ENCODE measurements around the gene SLC26A4.

The SLC26A4 gene

DNA sequence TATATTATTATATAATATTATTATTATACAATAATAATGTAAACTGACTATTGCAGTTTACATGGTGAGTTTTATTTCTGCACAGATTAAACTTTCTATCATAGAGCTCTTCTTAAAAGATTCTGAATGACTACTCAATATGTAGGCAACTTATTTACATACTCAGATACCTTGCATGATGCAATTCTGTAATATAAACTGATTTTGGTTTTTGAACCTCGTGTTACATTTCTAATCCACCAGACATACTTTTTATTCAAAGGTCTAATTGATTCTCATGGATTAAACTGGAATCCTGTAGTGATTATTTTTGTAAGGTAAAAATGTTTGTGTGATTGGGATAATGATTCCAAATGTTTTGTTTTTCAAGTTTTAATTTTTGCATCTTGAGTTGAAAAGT, 19.9 kb downstream of the SLC26A4 start:
- no peaks in the 10 kb centered on the region for H3K27me3 Mint-ChIP-seq
- H3K4me1 Mint-ChIP-seq: peaks cover 13% of the 10 kb centered on the region
- no peaks in the 10 kb centered on the region for H3K36me3 Mint-ChIP-seq
- H3K27ac Mint-ChIP-seq: no peak overlapping the region
- H3K9me3 Mint-ChIP-seq: no peaks in the 10 kb centered on the region
- no peak overlapping the region for H3K4me3 Mint-ChIP-seq

DNA sequence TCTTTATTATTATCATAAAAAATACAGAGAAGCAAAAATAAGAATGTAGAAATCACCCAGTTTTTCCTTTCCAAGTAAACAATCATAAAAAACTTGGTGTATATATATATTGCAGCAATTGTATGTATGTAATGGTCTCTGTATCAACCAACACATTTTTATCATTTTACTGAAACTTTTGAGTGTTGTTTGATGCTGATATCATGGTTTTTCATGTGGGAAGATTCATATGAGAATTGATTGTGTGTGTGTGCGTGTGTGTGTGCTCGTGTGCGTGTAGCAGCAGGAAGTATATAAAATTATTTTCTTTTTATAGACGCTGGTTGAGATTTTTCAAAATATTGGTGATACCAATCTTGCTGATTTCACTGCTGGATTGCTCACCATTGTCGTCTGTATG, 22.3 kb downstream of the SLC26A4 start:
- Mint-ChIP-seq H3K36me3 (no peaks in the 10 kb centered on the region), H3K9me3 (no peaks in the 10 kb centered on the region), H3K27ac (no peak overlapping the region), H3K4me3 (no peak overlapping the region), H3K4me1 (peaks cover 13% of the 10 kb centered on the region), H3K27me3 (no peaks in the 10 kb centered on the region)

DNA sequence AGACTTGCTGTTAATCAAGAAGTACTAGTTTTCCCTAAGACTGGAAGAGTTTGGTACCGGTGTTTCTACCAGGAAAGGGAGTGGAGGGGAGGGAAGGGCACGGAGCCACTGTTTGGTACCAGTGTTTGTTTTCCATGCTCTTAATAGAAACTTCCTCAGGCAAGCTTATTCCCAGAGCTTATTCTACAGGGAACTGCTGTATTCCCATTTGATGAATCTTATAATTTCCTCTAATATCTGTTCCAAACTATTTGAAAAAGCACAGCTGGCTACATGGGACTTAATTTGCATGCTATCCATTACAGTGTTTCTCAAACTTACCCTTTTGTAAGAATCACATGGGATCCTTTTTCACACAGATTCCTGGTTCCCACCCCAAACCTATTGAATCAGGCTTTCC, 23.7 kb downstream of the SLC26A4 start:
- no peaks in the 10 kb centered on the region for H3K27me3 Mint-ChIP-seq
- H3K4me1 Mint-ChIP-seq: no peaks in the 10 kb centered on the region
- no peak overlapping the region for H3K27ac Mint-ChIP-seq
- no peaks in the 10 kb centered on the region for H3K9me3 Mint-ChIP-seq
- H3K4me3 Mint-ChIP-seq: no peak overlapping the region
- H3K36me3 Mint-ChIP-seq: no peaks in the 10 kb centered on the region

DNA sequence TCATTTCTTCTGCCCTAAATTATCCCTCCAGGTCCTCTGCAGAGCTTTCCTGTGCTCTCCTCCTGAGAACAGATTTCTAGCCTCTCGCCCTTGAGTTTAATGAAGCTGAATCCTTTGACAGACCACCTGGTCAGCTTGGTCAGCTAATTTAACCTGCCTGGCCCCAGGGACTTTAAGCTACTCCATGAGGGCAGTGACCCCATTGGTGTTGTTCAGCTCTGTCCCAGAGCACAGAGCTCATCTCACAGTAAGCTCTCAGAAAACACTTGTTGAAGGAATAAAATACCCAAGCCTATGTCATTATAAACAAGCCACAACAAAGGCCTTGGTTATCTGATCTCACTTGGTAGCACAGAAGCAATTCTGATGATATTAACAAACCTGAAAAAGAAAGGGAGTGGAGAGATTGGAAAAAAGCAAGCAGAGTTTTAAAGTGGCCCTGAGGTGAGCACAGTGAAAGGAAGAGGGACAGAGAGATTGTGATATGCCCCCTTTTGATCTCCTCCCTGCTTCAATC, 24.4 kb downstream of the SLC26A4 start:
- Mint-ChIP-seq H3K36me3 (no peaks in the 10 kb centered on the region), H3K27me3 (peaks cover under 1% of the 10 kb centered on the region), H3K27ac (no peak overlapping the region), H3K4me1 (no peaks in the 10 kb centered on the region), H3K9me3 (no peaks in the 10 kb centered on the region), H3K4me3 (no peak overlapping the region)

DNA sequence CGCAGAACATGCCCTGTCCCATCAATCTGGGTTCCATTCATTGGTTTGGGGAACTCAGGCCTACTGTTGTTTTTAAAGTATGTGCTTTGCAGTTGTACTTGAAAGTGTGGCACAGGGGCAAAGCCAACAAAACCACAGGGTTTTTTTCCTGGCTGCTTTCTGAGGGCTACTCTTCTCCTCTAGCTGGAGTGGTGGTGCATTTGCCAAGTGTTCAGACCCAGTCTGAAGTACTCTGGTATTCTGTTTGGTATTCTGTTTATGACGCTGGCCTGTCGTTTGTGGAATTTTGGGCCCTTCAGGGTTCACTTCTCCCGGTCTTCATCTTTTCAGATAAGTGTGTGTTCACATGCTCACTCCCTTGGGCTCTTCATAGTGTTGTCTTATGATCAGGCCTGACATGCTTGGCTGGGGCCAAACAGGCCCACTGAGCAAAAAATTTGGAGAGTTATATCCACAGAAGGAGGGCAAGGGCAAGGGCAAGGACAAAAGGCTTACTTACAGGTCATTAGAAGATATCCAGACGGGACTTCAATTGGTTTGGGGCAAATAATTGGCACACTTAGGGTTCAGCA, 26.3 kb downstream of the SLC26A4 start:
- no peak overlapping the region for H3K27ac Mint-ChIP-seq
- no peaks in the 10 kb centered on the region for H3K9me3 Mint-ChIP-seq
- H3K36me3 Mint-ChIP-seq: no peaks in the 10 kb centered on the region
- H3K27me3 Mint-ChIP-seq: peaks cover 4% of the 10 kb centered on the region
- H3K4me1 Mint-ChIP-seq: no peaks in the 10 kb centered on the region
- no peak overlapping the region for H3K4me3 Mint-ChIP-seq

DNA sequence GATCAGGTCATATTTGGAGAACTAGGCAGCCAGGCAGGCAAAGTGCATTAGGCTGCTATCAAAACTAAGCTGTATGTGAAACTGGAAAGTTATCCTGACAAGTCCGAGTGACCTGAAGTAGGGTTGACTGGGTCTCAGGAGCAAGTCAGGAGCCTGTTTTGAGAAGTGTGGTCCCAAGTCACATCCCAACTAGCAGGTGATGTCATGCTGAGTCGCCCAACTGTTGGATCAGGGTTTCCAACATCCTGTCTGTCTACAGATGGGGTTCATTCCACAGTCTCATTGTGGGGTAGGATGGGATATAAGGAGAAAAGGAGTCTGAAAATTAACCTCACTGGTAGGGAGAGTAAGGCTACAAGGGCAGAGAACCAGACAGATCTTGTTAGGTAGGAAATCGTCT, 27.0 kb downstream of the SLC26A4 start:
- Mint-ChIP-seq H3K4me3 (no peak overlapping the region), H3K36me3 (no peaks in the 10 kb centered on the region), H3K27ac (no peak overlapping the region), H3K4me1 (no peaks in the 10 kb centered on the region), H3K27me3 (peaks cover 6% of the 10 kb centered on the region), H3K9me3 (no peaks in the 10 kb centered on the region)

DNA sequence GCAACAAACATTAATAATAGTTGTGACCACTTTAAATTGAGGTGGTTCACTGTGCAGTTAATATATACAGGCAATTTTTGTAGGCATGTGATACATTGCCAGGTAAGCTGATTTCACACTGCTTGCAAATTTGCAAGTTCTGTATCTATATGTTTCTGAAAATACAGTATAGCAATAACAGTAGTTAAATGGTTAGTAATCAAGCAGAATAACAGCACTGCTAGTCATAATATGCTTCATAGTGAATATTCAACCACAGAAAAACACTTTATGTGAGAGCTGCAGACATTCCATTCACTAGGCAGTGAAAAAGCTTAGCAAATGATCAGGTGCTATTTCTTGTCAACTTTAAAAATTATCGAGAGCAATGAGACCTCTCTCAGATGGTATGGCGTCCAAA, 28.9 kb downstream of the SLC26A4 start:
- Mint-ChIP-seq H3K4me1 (no peaks in the 10 kb centered on the region), H3K36me3 (no peaks in the 10 kb centered on the region), H3K27me3 (peaks cover 7% of the 10 kb centered on the region), H3K27ac (no peak overlapping the region), H3K9me3 (no peaks in the 10 kb centered on the region), H3K4me3 (no peak overlapping the region)

DNA sequence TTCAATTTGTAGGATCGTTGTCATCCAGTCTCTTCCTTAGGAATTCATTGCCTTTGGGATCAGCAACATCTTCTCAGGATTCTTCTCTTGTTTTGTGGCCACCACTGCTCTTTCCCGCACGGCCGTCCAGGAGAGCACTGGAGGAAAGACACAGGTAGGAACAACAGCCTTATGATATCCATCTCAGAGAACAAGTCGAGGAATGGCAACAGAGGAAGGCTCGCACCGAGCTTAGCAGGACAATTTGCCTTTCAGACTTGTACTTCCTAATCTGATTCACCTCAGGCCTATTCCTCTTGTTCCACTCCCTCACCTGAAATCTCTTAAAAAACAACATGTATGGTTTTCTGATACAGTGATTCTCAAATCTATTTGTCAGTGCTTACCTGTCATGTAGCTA, 29.5 kb downstream of the SLC26A4 start:
- Mint-ChIP-seq H3K27ac (no peak overlapping the region), H3K4me3 (no peak overlapping the region), H3K27me3 (peaks cover 7% of the 10 kb centered on the region), H3K4me1 (no peaks in the 10 kb centered on the region), H3K36me3 (no peaks in the 10 kb centered on the region), H3K9me3 (no peaks in the 10 kb centered on the region)

DNA sequence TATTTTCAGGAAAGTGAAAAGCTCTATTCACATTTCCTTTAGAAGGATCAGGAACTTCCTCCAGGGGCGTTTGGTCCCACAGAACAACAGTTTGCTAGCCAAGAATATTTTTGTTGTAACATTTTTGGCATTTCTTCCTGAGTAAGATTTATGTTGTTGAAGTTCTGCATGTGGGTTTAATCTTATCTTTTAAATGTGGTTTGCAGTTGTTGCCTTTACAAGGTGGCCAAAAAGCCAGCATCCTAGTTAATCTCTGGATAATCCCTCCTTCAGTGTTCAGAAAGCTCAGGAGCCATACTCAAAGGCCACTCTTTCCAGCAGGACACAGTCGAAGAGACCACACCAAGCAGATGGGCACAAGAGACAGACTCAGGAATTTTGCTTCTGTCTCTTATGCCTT, 30.0 kb downstream of the SLC26A4 start:
- no peaks in the 10 kb centered on the region for H3K9me3 Mint-ChIP-seq
- H3K4me3 Mint-ChIP-seq: no peak overlapping the region
- no peaks in the 10 kb centered on the region for H3K4me1 Mint-ChIP-seq
- no peaks in the 10 kb centered on the region for H3K36me3 Mint-ChIP-seq
- no peak overlapping the region for H3K27ac Mint-ChIP-seq
- peaks cover 7% of the 10 kb centered on the region for H3K27me3 Mint-ChIP-seq

DNA sequence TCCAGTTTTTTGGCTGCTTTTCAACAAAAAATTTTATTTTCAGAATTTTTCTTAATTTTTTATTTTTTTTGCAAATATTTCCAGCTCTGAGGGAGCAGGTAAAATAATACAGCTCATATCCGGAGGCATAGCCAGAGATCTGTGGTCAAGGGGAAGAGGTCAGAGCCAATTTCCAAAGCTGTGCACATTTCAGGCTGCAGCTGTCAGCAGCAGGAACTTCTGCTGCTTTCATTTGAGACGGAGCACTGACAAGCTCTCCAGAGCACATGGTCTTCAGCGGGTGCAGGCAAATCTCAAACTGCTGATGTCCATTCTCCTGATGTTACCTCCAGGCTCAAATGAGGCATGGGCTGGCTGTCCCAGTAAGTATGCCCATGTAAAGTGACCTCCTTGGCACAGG, 31.1 kb downstream of the SLC26A4 start:
- peaks cover 7% of the 10 kb centered on the region for H3K27me3 Mint-ChIP-seq
- H3K9me3 Mint-ChIP-seq: no peaks in the 10 kb centered on the region
- H3K27ac Mint-ChIP-seq: no peak overlapping the region
- no peak overlapping the region for H3K4me3 Mint-ChIP-seq
- no peaks in the 10 kb centered on the region for H3K36me3 Mint-ChIP-seq
- H3K4me1 Mint-ChIP-seq: no peaks in the 10 kb centered on the region

DNA sequence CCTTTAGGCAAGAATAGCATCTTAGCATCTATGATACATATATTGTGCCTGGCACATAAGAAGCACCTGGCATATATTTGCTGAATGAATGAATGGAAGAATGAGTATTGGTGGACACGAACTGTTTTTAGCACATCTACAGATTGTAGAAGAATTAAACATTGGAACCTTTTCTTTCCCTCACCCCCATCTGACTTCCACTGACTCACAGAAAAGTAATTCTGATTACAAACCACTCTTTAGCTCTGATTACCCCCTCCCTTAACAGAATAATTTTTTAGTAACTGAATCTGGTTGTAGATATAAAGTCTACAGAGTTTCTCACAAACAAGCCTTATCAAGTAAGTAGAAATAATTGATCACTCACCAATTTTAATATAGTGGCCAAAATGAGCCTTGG, 31.9 kb downstream of the SLC26A4 start:
- Mint-ChIP-seq H3K9me3 (no peaks in the 10 kb centered on the region), H3K4me1 (no peaks in the 10 kb centered on the region), H3K27me3 (peaks cover 7% of the 10 kb centered on the region), H3K4me3 (no peak overlapping the region), H3K36me3 (no peaks in the 10 kb centered on the region), H3K27ac (no peak overlapping the region)

DNA sequence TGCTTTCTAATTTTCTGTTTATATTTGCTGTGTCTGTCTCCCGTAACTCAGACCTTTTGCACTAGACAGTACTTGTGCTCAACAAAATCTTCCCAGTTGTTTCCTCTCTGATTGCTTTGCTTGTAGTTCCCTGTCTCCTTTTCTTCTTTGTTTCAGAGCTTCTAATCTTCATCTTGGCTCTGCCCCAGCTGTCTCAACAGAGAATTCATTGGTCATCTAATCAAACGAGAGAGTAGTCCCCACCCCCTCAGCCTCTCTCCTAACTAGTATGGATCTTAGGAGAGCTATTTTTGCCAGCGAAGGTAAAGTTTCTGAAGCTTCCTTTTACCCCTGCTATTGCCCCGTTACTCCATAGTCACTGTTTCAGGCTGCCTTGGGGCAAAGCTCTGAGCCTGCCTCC, 32.8 kb downstream of the SLC26A4 start:
- H3K9me3 Mint-ChIP-seq: no peaks in the 10 kb centered on the region
- H3K27me3 Mint-ChIP-seq: peaks cover 7% of the 10 kb centered on the region
- no peak overlapping the region for H3K27ac Mint-ChIP-seq
- no peaks in the 10 kb centered on the region for H3K4me1 Mint-ChIP-seq
- no peak overlapping the region for H3K4me3 Mint-ChIP-seq
- H3K36me3 Mint-ChIP-seq: no peaks in the 10 kb centered on the region

DNA sequence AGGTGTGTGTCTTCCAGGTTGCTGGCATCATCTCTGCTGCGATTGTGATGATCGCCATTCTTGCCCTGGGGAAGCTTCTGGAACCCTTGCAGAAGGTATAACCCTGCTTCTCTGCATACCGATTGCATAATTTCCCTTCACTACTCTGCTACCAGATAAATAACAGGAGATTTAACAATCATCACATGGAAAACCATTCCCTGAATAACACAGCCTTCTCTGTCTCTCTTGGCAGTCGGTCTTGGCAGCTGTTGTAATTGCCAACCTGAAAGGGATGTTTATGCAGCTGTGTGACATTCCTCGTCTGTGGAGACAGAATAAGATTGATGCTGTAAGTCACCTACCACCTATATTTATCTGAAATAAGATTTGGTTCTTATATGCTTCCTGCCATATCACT, 33.8 kb downstream of the SLC26A4 start:
- H3K4me3 Mint-ChIP-seq: no peak overlapping the region
- no peaks in the 10 kb centered on the region for H3K36me3 Mint-ChIP-seq
- no peaks in the 10 kb centered on the region for H3K4me1 Mint-ChIP-seq
- H3K9me3 Mint-ChIP-seq: no peaks in the 10 kb centered on the region
- no peak overlapping the region for H3K27ac Mint-ChIP-seq
- peaks cover 7% of the 10 kb centered on the region for H3K27me3 Mint-ChIP-seq

DNA sequence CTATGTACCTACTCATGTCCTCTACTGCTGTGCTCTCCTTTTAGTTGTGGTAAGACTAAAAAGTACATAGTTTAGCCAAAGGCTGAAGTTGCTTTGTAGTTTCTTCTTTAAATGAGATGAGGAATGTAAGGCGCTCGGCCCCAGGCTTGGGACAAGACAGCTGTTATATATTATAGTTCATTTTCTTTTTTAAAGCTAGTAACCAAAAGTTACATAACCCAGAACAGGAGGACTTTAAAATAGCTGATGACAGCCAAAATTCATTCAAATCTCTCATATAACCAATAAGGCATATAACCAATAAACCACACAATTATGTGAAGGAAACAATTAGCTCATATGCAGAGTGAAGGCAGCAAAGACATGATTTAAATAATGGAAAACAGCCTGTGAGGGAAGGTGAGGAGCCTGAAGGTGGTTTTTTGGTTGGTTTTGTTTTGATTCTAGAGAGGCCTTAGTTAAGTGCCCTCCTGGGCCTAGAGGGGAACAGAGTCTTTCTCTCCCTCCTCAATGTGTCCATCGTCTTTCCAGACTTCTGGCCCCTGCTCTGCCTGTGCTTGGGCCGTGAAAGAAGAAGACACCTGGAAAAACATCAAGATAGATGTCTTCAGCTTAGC, 35.8 kb downstream of the SLC26A4 start:
- Mint-ChIP-seq H3K4me3 (no peak overlapping the region), H3K27me3 (peaks cover 3% of the 10 kb centered on the region), H3K4me1 (no peaks in the 10 kb centered on the region), H3K36me3 (no peaks in the 10 kb centered on the region), H3K9me3 (no peaks in the 10 kb centered on the region), H3K27ac (no peak overlapping the region)

DNA sequence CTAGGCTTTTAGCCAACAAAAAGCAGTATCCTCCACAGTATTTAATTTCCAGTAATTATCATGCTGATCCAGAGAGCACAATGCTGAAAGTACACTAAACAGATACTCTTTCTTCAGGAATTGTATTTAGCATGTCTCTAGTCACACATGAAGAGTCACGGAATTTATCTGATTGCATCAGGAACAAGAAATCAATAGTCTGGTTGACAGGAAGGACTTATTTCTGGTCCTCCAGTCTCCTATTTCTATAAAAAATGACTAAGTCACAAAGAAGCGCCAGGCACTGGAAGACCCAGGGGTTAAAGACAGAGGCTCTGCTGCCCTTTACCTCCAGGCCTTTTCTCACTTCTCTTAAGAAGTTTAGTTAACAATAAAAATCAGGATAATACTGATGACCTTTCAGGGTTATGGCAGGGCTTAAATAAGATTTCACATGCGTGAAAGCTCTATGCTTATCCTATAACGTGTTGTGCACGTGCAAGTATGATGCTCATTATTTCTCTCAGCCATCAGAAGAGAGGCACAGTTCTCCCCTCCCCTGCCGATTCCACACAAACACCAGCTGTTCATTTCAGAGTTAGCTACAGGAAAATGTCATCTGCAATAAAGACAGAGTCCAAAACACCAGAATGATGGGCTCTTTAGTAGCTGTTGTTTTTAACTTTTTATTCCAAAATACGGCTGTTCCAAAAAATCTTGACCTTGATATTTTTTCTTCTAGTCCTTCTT, 36.9 kb downstream of the SLC26A4 start:
- Mint-ChIP-seq H3K36me3 (no peaks in the 10 kb centered on the region), H3K27me3 (peaks cover 4% of the 10 kb centered on the region)

DNA sequence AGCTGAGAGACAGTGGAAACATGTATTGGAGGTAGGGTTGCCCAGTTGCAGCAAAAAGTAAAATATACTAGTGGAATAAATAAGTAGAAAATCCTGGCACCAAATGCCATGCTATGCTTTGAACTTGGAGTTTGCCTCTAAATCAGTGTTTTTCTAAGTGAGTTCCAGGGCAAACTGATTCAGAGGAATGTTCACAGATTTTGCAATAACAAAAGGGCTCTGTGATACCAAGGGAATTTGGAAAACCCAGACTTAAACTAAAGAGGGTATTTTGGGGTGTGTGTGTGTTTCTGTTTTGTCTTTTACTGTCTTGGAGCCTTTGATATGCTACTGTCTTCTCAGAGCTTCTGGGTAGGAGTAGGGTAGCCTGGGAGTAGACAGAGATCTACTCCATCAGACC, 39.9 kb downstream of the SLC26A4 start:
- H3K36me3 Mint-ChIP-seq: no peaks in the 10 kb centered on the region
- H3K4me3 Mint-ChIP-seq: no peak overlapping the region
- peaks cover 1% of the 10 kb centered on the region for H3K27me3 Mint-ChIP-seq
- H3K9me3 Mint-ChIP-seq: no peaks in the 10 kb centered on the region
- peaks cover 9% of the 10 kb centered on the region for H3K4me1 Mint-ChIP-seq
- no peak overlapping the region for H3K27ac Mint-ChIP-seq

More for the DNA sequence above, 36.9 kb downstream of the SLC26A4 start:
- Mint-ChIP-seq H3K4me3 (no peak overlapping the region), H3K9me3 (no peaks in the 10 kb centered on the region), H3K27ac (no peak overlapping the region), H3K4me1 (no peaks in the 10 kb centered on the region)

Measured in activated naive CD4-positive, alpha-beta T cell treated with anti-CD3 and anti-CD28 coated beads, Interleukin-2, amount 50 U/mL, for 24 hours (primary cell).